ENCODE results near the gene MTMR11. TPM values are rescaled to one million over a fixed set of nuclear protein-coding genes. Genes with fewer than 3 reads are reported as not detected.

The MTMR11 gene
- total and polyA plus RNA-seq, 9 of the 15 experiments (the other 6 are each of a cell fraction or from before 2014, with no cell fraction given), result 0.09 to 1.6 (median 0.51) TPM

DNA sequence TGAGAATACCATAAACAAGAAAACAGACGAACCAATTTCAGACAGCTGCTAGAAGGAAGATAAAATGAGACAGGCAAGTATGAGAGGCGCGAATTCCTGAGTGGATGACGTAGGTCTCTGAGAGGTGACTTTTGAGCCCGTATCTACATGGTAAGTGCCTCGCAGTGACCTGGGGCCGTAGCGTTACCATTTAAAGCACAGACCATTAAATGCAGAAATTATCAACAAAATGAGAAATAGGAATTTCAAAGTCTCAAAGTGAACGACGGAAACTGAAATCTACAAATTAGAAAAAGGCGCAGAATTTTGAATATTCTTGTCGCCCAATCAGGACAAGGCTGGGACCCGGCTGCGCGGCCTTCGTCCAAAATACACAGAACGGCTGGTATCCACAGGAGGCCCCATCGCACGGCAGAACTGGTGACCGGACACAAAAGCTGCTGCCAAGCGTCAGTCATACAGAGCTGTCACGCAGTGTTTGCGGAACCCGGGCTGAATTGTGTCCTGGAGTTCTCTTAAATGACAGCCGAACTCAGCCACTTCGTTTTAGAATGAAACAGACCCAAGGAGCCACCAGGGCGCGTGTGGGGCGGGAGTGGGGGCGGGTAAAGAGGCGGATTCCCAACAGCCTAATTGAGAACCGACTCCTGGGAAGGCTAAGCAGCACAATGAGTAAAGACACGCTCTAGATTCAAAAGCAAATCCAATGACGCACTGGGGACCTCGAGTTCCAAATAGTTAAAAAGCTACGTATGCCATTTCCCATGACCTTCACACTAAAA lies 51.1 kb downstream of the MTMR11 start (continued):
- TF ChIP-seq SP2 (IDR thresholded peaks at IDR 0.05; ENCODE audit: extremely low read depth, low read depth, low read length, poor library complexity, severe bottlenecking), result no peak
- no peak for TF ChIP-seq JUN (IDR thresholded peaks at IDR 0.05; ENCODE audit: borderline replicate concordance, low read depth, low read length)
- TF ChIP-seq JUN (CRISPR knock-in tag; IDR thresholded peaks at IDR 0.05; ENCODE audit: borderline replicate concordance), result no peak
- TF ChIP-seq GABPA (tag; conservative IDR thresholded peaks at IDR 0.05; ENCODE audit: low read depth), result no peak
- TF ChIP-seq, protein P1, sequence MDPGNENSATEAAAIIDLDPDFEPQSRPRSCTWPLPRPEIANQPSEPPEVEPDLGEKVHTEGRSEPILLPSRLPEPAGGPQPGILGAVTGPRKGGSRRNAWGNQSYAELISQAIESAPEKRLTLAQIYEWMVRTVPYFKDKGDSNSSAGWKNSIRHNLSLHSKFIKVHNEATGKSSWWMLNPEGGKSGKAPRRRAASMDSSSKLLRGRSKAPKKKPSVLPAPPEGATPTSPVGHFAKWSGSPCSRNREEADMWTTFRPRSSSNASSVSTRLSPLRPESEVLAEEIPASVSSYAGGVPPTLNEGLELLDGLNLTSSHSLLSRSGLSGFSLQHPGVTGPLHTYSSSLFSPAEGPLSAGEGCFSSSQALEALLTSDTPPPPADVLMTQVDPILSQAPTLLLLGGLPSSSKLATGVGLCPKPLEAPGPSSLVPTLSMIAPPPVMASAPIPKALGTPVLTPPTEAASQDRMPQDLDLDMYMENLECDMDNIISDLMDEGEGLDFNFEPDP (CRISPR knock-in tag; IDR thresholded peaks at IDR 0.05), result no peak
- no peak for TF ChIP-seq ATF1 (CRISPR knock-in tag; IDR thresholded peaks at IDR 0.05)
- peak; percentile 87 for TF ChIP-seq ATF1 (tag; IDR thresholded peaks at IDR 0.05)
- peak; percentile 63 for TF ChIP-seq CBFA2T3 (IDR thresholded peaks at IDR 0.05)
- no peak for TF ChIP-seq HNRNPH1 (optimal IDR thresholded peaks at IDR 0.05; ENCODE audit: low read depth, low read length)
- no peak for TF ChIP-seq ZNF76 (CRISPR knock-in tag; IDR thresholded peaks at IDR 0.05; ENCODE audit: borderline replicate concordance)
- TF ChIP-seq, protein P2, sequence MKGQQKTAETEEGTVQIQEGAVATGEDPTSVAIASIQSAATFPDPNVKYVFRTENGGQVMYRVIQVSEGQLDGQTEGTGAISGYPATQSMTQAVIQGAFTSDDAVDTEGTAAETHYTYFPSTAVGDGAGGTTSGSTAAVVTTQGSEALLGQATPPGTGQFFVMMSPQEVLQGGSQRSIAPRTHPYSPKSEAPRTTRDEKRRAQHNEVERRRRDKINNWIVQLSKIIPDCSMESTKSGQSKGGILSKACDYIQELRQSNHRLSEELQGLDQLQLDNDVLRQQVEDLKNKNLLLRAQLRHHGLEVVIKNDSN (CRISPR knock-in tag; IDR thresholded peaks at IDR 0.05), result no peak
- no peak for TF ChIP-seq MCM3 (IDR thresholded peaks at IDR 0.05)
- peak; percentile 86 for TF ChIP-seq PRPF4 (IDR thresholded peaks at IDR 0.05; ENCODE audit: insufficient read depth, low read depth, low read length, poor library complexity, severe bottlenecking)
- TF ChIP-seq POLR2H (tag; IDR thresholded peaks at IDR 0.05; ENCODE audit: low read depth), result peak; percentile 7; the same call in 1 of the 2 replicates
- TF ChIP-seq, protein P3, sequence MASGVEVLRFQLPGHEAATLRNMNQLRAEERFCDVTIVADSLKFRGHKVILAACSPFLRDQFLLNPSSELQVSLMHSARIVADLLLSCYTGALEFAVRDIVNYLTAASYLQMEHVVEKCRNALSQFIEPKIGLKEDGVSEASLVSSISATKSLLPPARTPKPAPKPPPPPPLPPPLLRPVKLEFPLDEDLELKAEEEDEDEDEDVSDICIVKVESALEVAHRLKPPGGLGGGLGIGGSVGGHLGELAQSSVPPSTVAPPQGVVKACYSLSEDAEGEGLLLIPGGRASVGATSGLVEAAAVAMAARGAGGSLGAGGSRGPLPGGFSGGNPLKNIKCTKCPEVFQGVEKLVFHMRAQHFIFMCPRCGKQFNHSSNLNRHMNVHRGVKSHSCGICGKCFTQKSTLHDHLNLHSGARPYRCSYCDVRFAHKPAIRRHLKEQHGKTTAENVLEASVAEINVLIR (CRISPR knock-in tag; IDR thresholded peaks at IDR 0.05), result no peak
- TF ChIP-seq HDAC3 (IDR thresholded peaks at IDR 0.05; ENCODE audit: borderline replicate concordance, partially characterized antibody), result no peak
- no peak for TF ChIP-seq NCOA4 (IDR thresholded peaks at IDR 0.05; ENCODE audit: partially characterized antibody)
- TF ChIP-seq, protein P4, sequence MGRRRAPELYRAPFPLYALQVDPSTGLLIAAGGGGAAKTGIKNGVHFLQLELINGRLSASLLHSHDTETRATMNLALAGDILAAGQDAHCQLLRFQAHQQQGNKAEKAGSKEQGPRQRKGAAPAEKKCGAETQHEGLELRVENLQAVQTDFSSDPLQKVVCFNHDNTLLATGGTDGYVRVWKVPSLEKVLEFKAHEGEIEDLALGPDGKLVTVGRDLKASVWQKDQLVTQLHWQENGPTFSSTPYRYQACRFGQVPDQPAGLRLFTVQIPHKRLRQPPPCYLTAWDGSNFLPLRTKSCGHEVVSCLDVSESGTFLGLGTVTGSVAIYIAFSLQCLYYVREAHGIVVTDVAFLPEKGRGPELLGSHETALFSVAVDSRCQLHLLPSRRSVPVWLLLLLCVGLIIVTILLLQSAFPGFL (CRISPR knock-in tag; IDR thresholded peaks at IDR 0.05), result peak; percentile 98; the same call in 1 of the 2 replicates
- TF ChIP-seq JUND (IDR thresholded peaks at IDR 0.05; ENCODE audit: borderline replicate concordance, low read depth, low read length), result peak; percentile 64
- peak; percentile 25; the same call in 1 of the 3 replicates for TF ChIP-seq JUND (tag; IDR thresholded peaks at IDR 0.05; ENCODE audit: borderline replicate concordance, low read depth, low read length)
- TF ChIP-seq ZNF24 (IDR thresholded peaks at IDR 0.05), result no peak
- TF ChIP-seq TSC22D4 (tag; IDR thresholded peaks at IDR 0.05), result no peak
- no peak for TF ChIP-seq SMAD3 (CRISPR knock-in tag; conservative IDR thresholded peaks at IDR 0.05)
- no peak for TF ChIP-seq BCL6 (CRISPR knock-in tag; IDR thresholded peaks at IDR 0.05)
- TF ChIP-seq NFXL1 (CRISPR knock-in tag; IDR thresholded peaks at IDR 0.05), result no peak
- peak; percentile 53 for TF ChIP-seq NCOR1 (IDR thresholded peaks at IDR 0.05)

Measured in K562 (cell line).